ENCODE data around the gene OR10Z1. TPM values are rescaled to one million over a fixed set of nuclear protein-coding genes. Genes with fewer than 3 reads are reported as not detected.

The OR10Z1 gene
- total RNA-seq, 1 donor from 2014 or later, result not detected

Other genes with a start within 250 kb of the OR10Z1 start
- gene OR10T2, start 205.8 kb upstream of the OR10Z1 start, total RNA-seq, result not detected
- not detected for gene OR10K2, start 179.0 kb upstream of the OR10Z1 start, total RNA-seq
- gene OR10K1, start 143.4 kb upstream of the OR10Z1 start, total RNA-seq, result not detected
- not detected for gene OR10R2, start 133.0 kb upstream of the OR10Z1 start, total RNA-seq
- not detected for gene OR6Y1, start 50.9 kb upstream of the OR10Z1 start, total RNA-seq
- not detected for gene OR6P1, start 34.7 kb upstream of the OR10Z1 start, total RNA-seq
- gene OR10X1, start 25.4 kb upstream of the OR10Z1 start, total RNA-seq, result not detected
- gene SPTA1, start 81.4 kb downstream of the OR10Z1 start, total RNA-seq, result not detected
- gene OR6K2, start 95.4 kb downstream of the OR10Z1 start, total RNA-seq, result not detected
- gene OR6K3, start 115.5 kb downstream of the OR10Z1 start, total RNA-seq, result not detected
- gene OR6K6, start 149.5 kb downstream of the OR10Z1 start, total RNA-seq, result not detected
- gene OR6N1, start 166.9 kb downstream of the OR10Z1 start, total RNA-seq, result not detected
- not detected for gene OR6N2, start 175.9 kb downstream of the OR10Z1 start, total RNA-seq
- 3.5 TPM for gene MNDA, start 226.1 kb downstream of the OR10Z1 start, total RNA-seq

All from ascending aorta (tissue), 1 donor.